A673 (cell line): ENCODE measurements around the gene KRT77. TPM values are rescaled to one million over a fixed set of nuclear protein-coding genes. Genes with fewer than 3 reads are reported as not detected.

Experiments used
- BruUV-seq: library from RNA; stranded (reverse); fragments of 400-500 nt; replicated peaks from 2 replicates; lab custom pipeline; 2021; lab: Mats Ljungman, UMichigan
- CTCF ChIA-PET: fragments of 300-600 bp; sonication (Branson Sonifier 250); formaldehyde crosslinking; loops from one replicate; lab custom pipeline; 2022; ENCODE audit warnings: antibody characterized with exemption; lab: Charles Lee
- POLR2A ChIA-PET: fragments of 300-600 bp; sonication (Branson Sonifier 250); formaldehyde crosslinking; loops from one replicate; lab custom pipeline; 2022; ENCODE audit warnings: antibody characterized with exemption; ENCODE audit not compliant: low non-redundant PET; lab: Charles Lee
- DNase-seq: peaks from one replicate; pipeline ENCODE4 v3.0.0-alpha.2; 2015; ENCODE audit warnings: low spot score
- H3K27ac ChIP-seq: fragments of 200-600 bp; sonication (generic); 2 replicates; pipeline ENCODE4 v1.5.1; 2016; ENCODE audit warnings: mixed run types, low read depth, mild to moderate bottlenecking, mixed read lengths, antibody characterized with exemption, low read length; ENCODE audit not compliant: poor library complexity, severe bottlenecking
- H3K27me3 ChIP-seq: fragments of 200-600 bp; sonication (generic); replicated peaks from 2 replicates; pipeline ENCODE4 v1.6.1; 2017; ENCODE audit warnings: mixed run types, low read depth, mild to moderate bottlenecking, mixed read lengths, antibody characterized with exemption, low read length; ENCODE audit not compliant: insufficient read depth, poor library complexity
- H3K36me3 ChIP-seq: fragments of 200-600 bp; sonication (generic); 2 replicates; pipeline ENCODE4 v1.6.1; 2016; ENCODE audit warnings: mixed run types, mild to moderate bottlenecking, mixed read lengths, antibody characterized with exemption, low read length; ENCODE audit not compliant: insufficient read depth, poor library complexity, severe bottlenecking
- H3K4me1 ChIP-seq: fragments of 200-600 bp; sonication (generic); 2 replicates; pipeline ENCODE4 v1.6.1; 2017; ENCODE audit warnings: mixed run types, mild to moderate bottlenecking, mixed read lengths, antibody characterized with exemption, low read length; ENCODE audit not compliant: insufficient read depth, poor library complexity, severe bottlenecking
- H3K4me3 ChIP-seq: fragments of 200-600 bp; sonication (generic); 2 replicates; pipeline ENCODE4 v1.5.1; 2016; ENCODE audit warnings: low read depth, mixed run types, mild to moderate bottlenecking, mixed read lengths, low read length; ENCODE audit not compliant: poor library complexity, severe bottlenecking
- H3K9me3 ChIP-seq: fragments of 200-600 bp; sonication (generic); 2 replicates; pipeline ENCODE4 v1.6.1; 2016; ENCODE audit warnings: mixed run types, low read depth, mild to moderate bottlenecking, mixed read lengths, antibody characterized with exemption, low read length; ENCODE audit not compliant: poor library complexity, severe bottlenecking
- CTCF ChIP-seq: fragments of 300-800, 200-600 bp; sonication (generic); conservative IDR thresholded peaks from 2 replicates; pipeline ENCODE4 v1.5.1; 2017; ENCODE audit warnings: low read depth, mild to moderate bottlenecking, antibody characterized with exemption, low read length, moderate library complexity, mixed read lengths
- EZH2 ChIP-seq: fragments of 200-600 bp; sonication (generic); IDR thresholded peaks from 2 replicates; pipeline ENCODE4 v1.6.1; 2017; ENCODE audit warnings: borderline replicate concordance, low read depth, mild to moderate bottlenecking, mixed read lengths, antibody characterized with exemption, low read length; ENCODE audit not compliant: poor library complexity, severe bottlenecking
- intact Hi-C: fragments of 100-400 bp; cut with micrococcal nuclease; formaldehyde crosslinking; loops from one replicate; pipeline ENCODE4 v1.10.0; 2022; ENCODE audit not compliant: unreplicated experiment
- total RNA-seq: library from RNA; stranded (reverse); gene quantifications from 2 replicates; pipeline ENCODE4 v1.2.3, GENCODE V29; 2021

KRT77 gene
- total RNA-seq, 1 experiment from 2014 or later = not detected

- ChIA-PET POLR2A (interaction anchor here (0.8 kb wide), 1 partner anchor 541 kb away, joined by 3 read pairs; no protein-coding TSS in a partner anchor), CTCF (no interaction called here)
- Histone ChIP-seq H3K4me3 (no peak within 1 kb of the TSS), H3K36me3 (no peaks in the 10 kb centered on the region), H3K27ac (no peak within 1 kb of the TSS), H3K4me1 (no peaks in the 10 kb centered on the region), H3K27me3 (no peaks in the 10 kb centered on the region), H3K9me3 (no peaks in the 10 kb centered on the region)
- intact Hi-C loops = no loop called here
- no peak for DNase-seq
- TF ChIP-seq EZH2 = no peak
- no peak for TF ChIP-seq CTCF
- BruUV-seq = no TSS peak
Observed at GRCh38 chr12:52651726-52652261, 51.5 kb downstream of the KRT77 start, which contains the start of gene KRT2. Gene KRT2 (minus strand): TSS chr12:52652211. CDS start chr12:52652142, 69 bp downstream.

GRCh38 chr12:52650520-52651081 lies 52.7 kb downstream of the KRT77 start:
- intact Hi-C loops = no loop called here
- Histone ChIP-seq H3K36me3 (no peaks in the 10 kb centered on the region), H3K27ac (no peak overlapping the region), H3K27me3 (no peaks in the 10 kb centered on the region), H3K4me1 (no peaks in the 10 kb centered on the region), H3K9me3 (no peaks in the 10 kb centered on the region), H3K4me3 (no peak overlapping the region)
- ChIA-PET POLR2A (no interaction called here), CTCF (no interaction called here)
- TF ChIP-seq EZH2 = no peak
- no peak for TF ChIP-seq CTCF
- no TSS peak for BruUV-seq
- DNase-seq = no peak

- no peaks in the 10 kb centered on the region for H3K9me3 ChIP-seq
- POLR2A ChIA-PET = no interaction called here
- no peaks in the 10 kb centered on the region for H3K36me3 ChIP-seq
- no TSS peak for BruUV-seq
- intact Hi-C loops = no loop called here
- H3K27me3 ChIP-seq = no peaks in the 10 kb centered on the region
- CTCF ChIA-PET = interaction anchor here (0.5 kb wide), 1 partner anchor 491 kb away, joined by 3 read pairs; no protein-coding TSS in a partner anchor
- no peak for DNase-seq
- H3K4me3 ChIP-seq = no peak overlapping the region
- H3K27ac ChIP-seq = no peak overlapping the region
- no peak for TF ChIP-seq CTCF
- TF ChIP-seq EZH2 = no peak
- H3K4me1 ChIP-seq = no peaks in the 10 kb centered on the region
Observed at GRCh38 chr12:52649066-52649465, 54.3 kb downstream of the KRT77 start.
